ENCODE results near the gene CNNM3.

The CNNM3 gene

DNA sequence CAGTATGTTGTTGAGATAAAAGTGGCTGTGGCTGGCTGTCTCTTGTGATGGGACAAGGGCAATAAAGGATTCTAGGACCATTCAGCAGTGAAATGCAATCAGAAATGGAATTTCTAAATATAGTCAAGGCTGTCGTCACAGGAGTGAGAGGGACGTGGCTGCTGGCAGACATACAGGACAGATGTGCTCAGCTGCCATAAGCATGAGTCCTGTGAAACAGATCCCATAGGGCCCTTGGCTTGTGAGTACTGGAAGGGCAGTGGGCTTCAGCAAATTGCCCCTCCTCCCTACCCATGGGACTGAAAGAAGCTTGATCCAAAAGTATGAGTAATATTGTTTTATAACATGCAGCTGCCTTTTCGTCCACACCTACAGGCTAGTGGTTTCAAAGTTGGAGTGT lies 4.2 kb upstream of the CNNM3 start:
- Histone ChIP-seq H3K36me3 (ENCODE audit: control insufficient read depth in 2 of 2, insufficient read depth in 1 of 2, low read length in 2 of 2) (peaks cover 0 to 46% of the 10 kb centered on the region in 2 experiments; a peak in 2 of 3 replicates), H3K4me3 (ENCODE audit: low read depth, low read length) (no peak overlapping the region), H3K27ac (ENCODE audit: extremely low read depth, low read depth, low read length) (no peak overlapping the region), H3K4me1 (ENCODE audit: control insufficient read depth, insufficient read depth, low read length) (no peaks in the 10 kb centered on the region; the same call in 1 of the 2 replicates), H3K9me3 (ENCODE audit: control insufficient read depth, insufficient read depth, low read depth, low read length) (no peaks in the 10 kb centered on the region)
- TF ChIP-seq ZNF664 (tag by site-specific recombination; IDR thresholded peaks at IDR 0.05) (no peak), ZBTB6 (tag by site-specific recombination; IDR thresholded peaks at IDR 0.05) (no peak), ZNF660 (tag by site-specific recombination; IDR thresholded peaks at IDR 0.05) (no peak), ZNF747 (tag by site-specific recombination; IDR thresholded peaks at IDR 0.05) (no peak), ZNF280D (tag by site-specific recombination; IDR thresholded peaks at IDR 0.05) (no peak), ZNF549 (tag by site-specific recombination; IDR thresholded peaks at IDR 0.05) (no peak), ZNF843 (tag by site-specific recombination; IDR thresholded peaks at IDR 0.05) (no peak), ZNF266 (tag by site-specific recombination; IDR thresholded peaks at IDR 0.05; ENCODE audit: low read depth) (no peak), ZNF394 (tag by site-specific recombination; IDR thresholded peaks at IDR 0.05; ENCODE audit: borderline replicate concordance) (no peak), ZNF114 (tag by site-specific recombination; IDR thresholded peaks at IDR 0.05) (no peak), INSM2 (tag by site-specific recombination; IDR thresholded peaks at IDR 0.05) (no peak), ZNF600 (tag by site-specific recombination; IDR thresholded peaks at IDR 0.05) (no peak), ZNF16 (tag by site-specific recombination; IDR thresholded peaks at IDR 0.05; ENCODE audit: low read depth) (no peak), ZNF175 (tag by site-specific recombination; IDR thresholded peaks at IDR 0.05) (no peak), ZNF202 (tag by site-specific recombination; IDR thresholded peaks at IDR 0.05; ENCODE audit: borderline replicate concordance) (no peak)
- TF ChIP-seq, protein P1, sequence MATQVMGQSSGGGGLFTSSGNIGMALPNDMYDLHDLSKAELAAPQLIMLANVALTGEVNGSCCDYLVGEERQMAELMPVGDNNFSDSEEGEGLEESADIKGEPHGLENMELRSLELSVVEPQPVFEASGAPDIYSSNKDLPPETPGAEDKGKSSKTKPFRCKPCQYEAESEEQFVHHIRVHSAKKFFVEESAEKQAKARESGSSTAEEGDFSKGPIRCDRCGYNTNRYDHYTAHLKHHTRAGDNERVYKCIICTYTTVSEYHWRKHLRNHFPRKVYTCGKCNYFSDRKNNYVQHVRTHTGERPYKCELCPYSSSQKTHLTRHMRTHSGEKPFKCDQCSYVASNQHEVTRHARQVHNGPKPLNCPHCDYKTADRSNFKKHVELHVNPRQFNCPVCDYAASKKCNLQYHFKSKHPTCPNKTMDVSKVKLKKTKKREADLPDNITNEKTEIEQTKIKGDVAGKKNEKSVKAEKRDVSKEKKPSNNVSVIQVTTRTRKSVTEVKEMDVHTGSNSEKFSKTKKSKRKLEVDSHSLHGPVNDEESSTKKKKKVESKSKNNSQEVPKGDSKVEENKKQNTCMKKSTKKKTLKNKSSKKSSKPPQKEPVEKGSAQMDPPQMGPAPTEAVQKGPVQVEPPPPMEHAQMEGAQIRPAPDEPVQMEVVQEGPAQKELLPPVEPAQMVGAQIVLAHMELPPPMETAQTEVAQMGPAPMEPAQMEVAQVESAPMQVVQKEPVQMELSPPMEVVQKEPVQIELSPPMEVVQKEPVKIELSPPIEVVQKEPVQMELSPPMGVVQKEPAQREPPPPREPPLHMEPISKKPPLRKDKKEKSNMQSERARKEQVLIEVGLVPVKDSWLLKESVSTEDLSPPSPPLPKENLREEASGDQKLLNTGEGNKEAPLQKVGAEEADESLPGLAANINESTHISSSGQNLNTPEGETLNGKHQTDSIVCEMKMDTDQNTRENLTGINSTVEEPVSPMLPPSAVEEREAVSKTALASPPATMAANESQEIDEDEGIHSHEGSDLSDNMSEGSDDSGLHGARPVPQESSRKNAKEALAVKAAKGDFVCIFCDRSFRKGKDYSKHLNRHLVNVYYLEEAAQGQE (tag by site-specific recombination; IDR thresholded peaks at IDR 0.05), result no peak
- TF ChIP-seq, protein P2, sequence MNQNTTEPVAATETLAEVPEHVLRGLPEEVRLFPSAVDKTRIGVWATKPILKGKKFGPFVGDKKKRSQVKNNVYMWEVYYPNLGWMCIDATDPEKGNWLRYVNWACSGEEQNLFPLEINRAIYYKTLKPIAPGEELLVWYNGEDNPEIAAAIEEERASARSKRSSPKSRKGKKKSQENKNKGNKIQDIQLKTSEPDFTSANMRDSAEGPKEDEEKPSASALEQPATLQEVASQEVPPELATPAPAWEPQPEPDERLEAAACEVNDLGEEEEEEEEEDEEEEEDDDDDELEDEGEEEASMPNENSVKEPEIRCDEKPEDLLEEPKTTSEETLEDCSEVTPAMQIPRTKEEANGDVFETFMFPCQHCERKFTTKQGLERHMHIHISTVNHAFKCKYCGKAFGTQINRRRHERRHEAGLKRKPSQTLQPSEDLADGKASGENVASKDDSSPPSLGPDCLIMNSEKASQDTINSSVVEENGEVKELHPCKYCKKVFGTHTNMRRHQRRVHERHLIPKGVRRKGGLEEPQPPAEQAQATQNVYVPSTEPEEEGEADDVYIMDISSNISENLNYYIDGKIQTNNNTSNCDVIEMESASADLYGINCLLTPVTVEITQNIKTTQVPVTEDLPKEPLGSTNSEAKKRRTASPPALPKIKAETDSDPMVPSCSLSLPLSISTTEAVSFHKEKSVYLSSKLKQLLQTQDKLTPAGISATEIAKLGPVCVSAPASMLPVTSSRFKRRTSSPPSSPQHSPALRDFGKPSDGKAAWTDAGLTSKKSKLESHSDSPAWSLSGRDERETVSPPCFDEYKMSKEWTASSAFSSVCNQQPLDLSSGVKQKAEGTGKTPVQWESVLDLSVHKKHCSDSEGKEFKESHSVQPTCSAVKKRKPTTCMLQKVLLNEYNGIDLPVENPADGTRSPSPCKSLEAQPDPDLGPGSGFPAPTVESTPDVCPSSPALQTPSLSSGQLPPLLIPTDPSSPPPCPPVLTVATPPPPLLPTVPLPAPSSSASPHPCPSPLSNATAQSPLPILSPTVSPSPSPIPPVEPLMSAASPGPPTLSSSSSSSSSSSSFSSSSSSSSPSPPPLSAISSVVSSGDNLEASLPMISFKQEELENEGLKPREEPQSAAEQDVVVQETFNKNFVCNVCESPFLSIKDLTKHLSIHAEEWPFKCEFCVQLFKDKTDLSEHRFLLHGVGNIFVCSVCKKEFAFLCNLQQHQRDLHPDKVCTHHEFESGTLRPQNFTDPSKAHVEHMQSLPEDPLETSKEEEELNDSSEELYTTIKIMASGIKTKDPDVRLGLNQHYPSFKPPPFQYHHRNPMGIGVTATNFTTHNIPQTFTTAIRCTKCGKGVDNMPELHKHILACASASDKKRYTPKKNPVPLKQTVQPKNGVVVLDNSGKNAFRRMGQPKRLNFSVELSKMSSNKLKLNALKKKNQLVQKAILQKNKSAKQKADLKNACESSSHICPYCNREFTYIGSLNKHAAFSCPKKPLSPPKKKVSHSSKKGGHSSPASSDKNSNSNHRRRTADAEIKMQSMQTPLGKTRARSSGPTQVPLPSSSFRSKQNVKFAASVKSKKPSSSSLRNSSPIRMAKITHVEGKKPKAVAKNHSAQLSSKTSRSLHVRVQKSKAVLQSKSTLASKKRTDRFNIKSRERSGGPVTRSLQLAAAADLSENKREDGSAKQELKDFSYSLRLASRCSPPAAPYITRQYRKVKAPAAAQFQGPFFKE (tag by site-specific recombination; IDR thresholded peaks at IDR 0.05; ENCODE audit: borderline replicate concordance), result no peak
- ChIA-PET CTCF (interaction anchor here (1.9 kb wide), 1 partner anchor 11 kb away, joined by 7 read pairs; no protein-coding TSS in a partner anchor), POLR2A (no interaction called here)
